Glutamatergic neuron (in vitro differentiated cells): ENCODE results near the gene NAPEPLD. TPM values are rescaled to one million over a fixed set of nuclear protein-coding genes. Genes with fewer than 3 reads are reported as not detected.
A peak's percentile ranks its signal among the peaks of the same experiment; 100 is the strongest.
"Not testable (repeated sequence)": the region's sequence is repeated elsewhere in the genome, so short reads cannot be mapped to it uniquely, and the experiment has no call there.

Experiments
- DNase-seq: peaks from one replicate; pipeline ENCODE4 v3.0.0; 2022
- H3K27ac Mint-ChIP-seq: one replicate; pipeline ENCODE4 v1.8.0; 2020; ENCODE audit warnings: mild to moderate bottlenecking, mixed read lengths, inconsistent platforms; ENCODE audit not compliant: unreplicated experiment
- H3K27me3 Mint-ChIP-seq: one replicate; pipeline ENCODE4 v1.8.0; 2020; ENCODE audit warnings: mild to moderate bottlenecking, moderate library complexity, mixed read lengths, inconsistent platforms; ENCODE audit not compliant: unreplicated experiment
- H3K36me3 Mint-ChIP-seq: one replicate; pipeline ENCODE4 v1.8.0; 2020; ENCODE audit warnings: mild to moderate bottlenecking, mixed read lengths, inconsistent platforms; ENCODE audit not compliant: unreplicated experiment
- H3K4me1 Mint-ChIP-seq: one replicate; pipeline ENCODE4 v1.8.0; 2020; ENCODE audit warnings: mild to moderate bottlenecking, low read depth, mixed read lengths, inconsistent platforms; ENCODE audit not compliant: unreplicated experiment
- H3K4me3 Mint-ChIP-seq: one replicate; pipeline ENCODE4 v1.8.0; 2020; ENCODE audit warnings: mild to moderate bottlenecking, mixed read lengths, inconsistent platforms; ENCODE audit not compliant: unreplicated experiment
- H3K9me3 Mint-ChIP-seq: one replicate; pipeline ENCODE4 v1.8.0; 2020; ENCODE audit warnings: mild to moderate bottlenecking, moderate library complexity, mixed read lengths, inconsistent platforms; ENCODE audit not compliant: unreplicated experiment
- CTCF ChIP-seq: fragments of 200-600 bp; sonication (generic); IDR thresholded peaks from one replicate; pipeline ENCODE4 v1.5.0; 2021; ENCODE audit not compliant: partially characterized antibody, unreplicated experiment
- total RNA-seq: library from RNA; stranded (reverse); fragmentation: NEBNext Ultra II Directional; extraction: Animal tissue kit (Norgen Biotek cat#: 25700); gene quantifications from one replicate; pipeline ENCODE4 v1.2.1, GENCODE V29; 2021; ENCODE audit not compliant: unreplicated experiment

NAPEPLD gene
- total RNA-seq, 1 donor from 2014 or later: 6.5 TPM

- H3K36me3 Mint-ChIP-seq, DNase-seq, H3K27me3 Mint-ChIP-seq, H3K9me3 Mint-ChIP-seq, H3K4me3 Mint-ChIP-seq, H3K4me1 Mint-ChIP-seq, H3K27ac Mint-ChIP-seq: not testable (repeated sequence)
Measured at GRCh38 chr7:103155331-103156024, 6.6 kb upstream of the NAPEPLD start.

DNA sequence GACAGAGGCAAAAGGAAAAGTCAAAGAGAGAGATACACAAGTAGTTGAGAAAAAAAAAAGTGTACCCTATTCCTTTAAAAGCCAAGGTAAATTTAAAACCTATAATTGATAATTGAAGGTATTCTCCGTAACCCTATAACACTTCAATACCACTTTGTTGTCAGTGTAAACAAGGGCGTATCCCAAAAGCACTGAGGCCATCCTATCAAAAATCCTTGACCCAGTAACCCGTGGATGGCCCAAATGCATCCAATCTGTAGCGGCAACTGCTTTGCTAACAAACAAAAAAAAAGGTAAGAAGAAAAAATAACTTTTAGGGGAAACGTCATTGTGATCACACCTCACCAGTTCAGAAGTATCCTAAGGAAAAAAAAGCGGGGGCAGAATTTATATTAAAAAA lies 5.1 kb upstream of the NAPEPLD start:
- no peak for DNase-seq
- no peaks in the 10 kb centered on the region for H3K4me1 Mint-ChIP-seq
- no peak for TF ChIP-seq CTCF
- no peaks in the 10 kb centered on the region for H3K27me3 Mint-ChIP-seq
- H3K4me3 Mint-ChIP-seq: no peak overlapping the region
- no peak overlapping the region for H3K27ac Mint-ChIP-seq
- no peaks in the 10 kb centered on the region for H3K36me3 Mint-ChIP-seq
- peaks cover 6% of the 10 kb centered on the region for H3K9me3 Mint-ChIP-seq

DNA sequence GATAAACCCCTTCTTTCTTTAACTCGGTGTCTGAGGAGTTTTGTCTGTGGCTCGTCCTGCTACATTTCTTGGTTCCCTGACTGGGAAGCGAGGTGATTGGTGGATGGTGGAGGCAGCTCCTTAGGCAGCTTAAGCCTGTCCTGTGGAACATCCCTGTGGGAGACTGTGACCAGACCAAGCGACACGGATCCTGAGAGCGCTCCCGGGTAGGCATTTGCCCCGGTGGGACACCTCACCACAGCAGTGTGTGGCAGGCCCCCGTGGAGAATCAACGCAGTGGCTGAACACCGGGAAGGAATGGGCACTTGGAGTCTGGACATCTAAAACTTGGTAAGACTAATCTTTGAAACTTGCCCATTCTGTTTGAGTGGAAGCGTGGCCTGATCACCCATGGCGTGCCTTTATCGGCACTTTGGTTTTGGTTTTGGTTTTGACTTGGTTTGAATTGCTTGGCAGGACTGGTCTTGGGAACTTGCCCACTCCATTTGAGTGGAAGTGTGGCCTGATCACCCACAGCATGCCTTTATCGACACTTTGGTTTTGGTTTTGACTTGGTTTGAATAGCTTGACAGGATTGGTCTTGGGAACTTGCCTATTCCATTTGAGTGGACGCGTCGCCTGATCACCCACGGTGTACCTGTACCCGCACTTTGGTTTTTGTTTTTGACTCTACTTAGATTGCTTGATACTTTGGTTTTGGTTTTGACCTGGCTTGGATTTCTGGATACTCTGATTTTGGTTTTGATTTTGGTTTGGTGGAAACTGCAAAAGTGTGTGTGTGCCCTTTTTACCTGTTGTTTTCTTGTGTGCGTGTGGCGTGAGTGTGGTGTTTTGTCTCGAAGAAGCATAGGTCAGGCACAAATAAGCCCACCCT lies 4.1 kb upstream of the NAPEPLD start:
- not testable (repeated sequence) for H3K4me1 Mint-ChIP-seq, H3K4me3 Mint-ChIP-seq, H3K27ac Mint-ChIP-seq, H3K9me3 Mint-ChIP-seq, DNase-seq, H3K27me3 Mint-ChIP-seq, H3K36me3 Mint-ChIP-seq

DNA sequence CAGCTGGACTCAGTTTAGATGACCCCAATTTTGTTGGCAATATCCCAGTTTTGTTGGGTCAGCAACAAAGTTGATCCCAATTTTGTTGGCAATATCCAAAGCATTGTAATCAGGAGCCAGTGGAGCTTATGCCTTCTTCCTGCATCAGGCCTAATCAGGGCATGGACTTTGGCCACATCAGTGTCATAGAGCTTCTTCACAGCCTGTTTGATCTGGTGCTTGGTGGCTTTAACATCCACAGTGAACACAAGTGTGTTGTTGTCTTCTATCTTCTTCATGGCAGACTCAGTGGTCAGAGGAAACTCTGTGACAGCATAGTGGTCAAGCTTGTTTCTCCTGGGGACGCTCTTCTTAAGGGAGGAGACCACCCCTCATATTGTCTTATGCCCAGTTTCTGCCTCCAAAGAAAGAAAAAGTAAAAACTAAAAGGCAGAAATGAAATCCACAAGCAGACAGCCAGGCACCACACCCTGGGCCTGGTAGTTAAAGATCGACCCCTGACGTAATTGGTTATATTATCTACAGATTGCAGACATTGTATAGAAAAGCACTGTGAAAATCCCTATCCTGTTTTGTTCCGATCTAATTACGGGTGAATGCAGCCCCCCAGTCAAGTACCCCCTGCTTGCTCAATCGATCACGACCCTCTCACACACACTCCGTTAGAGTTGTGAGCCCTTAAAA lies 3.2 kb upstream of the NAPEPLD start:
- not testable (repeated sequence) for H3K36me3 Mint-ChIP-seq, H3K27me3 Mint-ChIP-seq, H3K4me3 Mint-ChIP-seq, DNase-seq, H3K9me3 Mint-ChIP-seq, H3K4me1 Mint-ChIP-seq, H3K27ac Mint-ChIP-seq

DNA sequence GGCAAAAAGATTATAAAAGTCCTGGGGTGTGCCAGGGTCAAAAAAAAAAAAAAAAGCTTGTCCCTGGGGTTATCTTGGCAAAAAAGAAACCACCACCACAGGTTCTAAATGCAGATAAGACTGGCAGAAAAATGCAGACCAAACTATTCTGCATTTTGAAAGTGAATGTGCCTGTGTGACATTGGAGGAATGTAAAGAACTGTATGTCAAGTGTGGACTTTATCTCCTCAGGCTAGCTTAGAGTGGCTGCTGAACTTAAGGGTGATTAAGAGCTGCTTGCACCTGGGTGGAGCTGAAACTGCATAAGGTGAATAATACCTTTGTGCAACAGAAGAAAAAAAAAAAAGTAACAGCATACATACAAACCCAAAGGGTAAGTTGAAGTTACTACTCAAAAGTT lies 1.3 kb upstream of the NAPEPLD start:
- H3K9me3 Mint-ChIP-seq: peaks cover 7% of the 10 kb centered on the region
- H3K27ac Mint-ChIP-seq: no peak overlapping the region
- no peak for TF ChIP-seq CTCF
- H3K36me3 Mint-ChIP-seq: no peaks in the 10 kb centered on the region
- DNase-seq: no peak
- H3K27me3 Mint-ChIP-seq: peaks cover 4% of the 10 kb centered on the region
- H3K4me3 Mint-ChIP-seq: no peak overlapping the region
- H3K4me1 Mint-ChIP-seq: peaks cover 15% of the 10 kb centered on the region

DNA sequence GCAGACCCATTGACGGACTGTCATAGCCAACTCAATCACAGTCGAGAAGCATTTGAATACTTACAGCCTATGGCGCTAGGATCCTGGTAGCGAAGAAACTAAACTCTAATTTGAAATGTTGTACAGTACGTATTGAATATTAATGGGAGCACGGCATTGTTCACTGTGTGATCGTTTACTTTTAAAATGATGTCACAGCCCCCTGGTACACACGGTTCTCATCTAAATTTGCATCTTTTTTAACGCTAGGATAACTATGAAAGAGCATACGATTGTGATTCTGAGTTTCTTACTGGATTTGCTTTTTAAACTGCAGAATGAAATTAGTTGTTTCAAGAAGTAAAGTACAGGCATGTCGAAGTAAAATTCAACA lies 895 bp upstream of the NAPEPLD start:
- Mint-ChIP-seq H3K4me3 (peak overlapping the region; percentile 90), H3K4me1 (peaks cover 15% of the 10 kb centered on the region), H3K27me3 (peaks cover 4% of the 10 kb centered on the region), H3K27ac (peak overlapping the region; percentile 95), H3K36me3 (no peaks in the 10 kb centered on the region), H3K9me3 (peaks cover 7% of the 10 kb centered on the region)
- no peak for DNase-seq
- no peak for TF ChIP-seq CTCF
